ENCODE results near the gene WIPF1.
"Not testable (repeated sequence)": the region's sequence is repeated elsewhere in the genome, so short reads cannot be mapped to it uniquely, and the experiment has no call there.

Gene WIPF1

DNA sequence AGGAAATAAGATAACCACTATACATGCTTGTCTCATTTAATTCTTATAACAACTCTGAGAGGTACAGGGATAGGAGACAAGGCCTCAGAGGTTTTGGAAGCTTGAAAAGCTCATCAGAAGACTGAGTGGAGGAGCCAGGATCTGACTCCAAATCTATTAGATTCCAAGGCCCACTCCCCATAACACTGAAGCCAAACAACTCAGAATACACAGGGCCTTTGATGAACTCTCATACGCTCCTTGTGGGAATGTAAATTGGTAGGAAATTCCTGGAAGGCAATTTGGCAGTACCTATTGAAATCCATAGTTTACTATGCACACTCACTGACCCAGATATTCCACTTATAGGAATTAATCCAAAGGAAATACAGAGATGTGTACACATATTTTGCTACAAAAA, 27.9 kb downstream of the WIPF1 start:
- no peak for FAIRE-seq

- FAIRE-seq: no peak
Observed at GRCh38 chr2:174568425-174568824, 29.2 kb downstream of the WIPF1 start.

DNA sequence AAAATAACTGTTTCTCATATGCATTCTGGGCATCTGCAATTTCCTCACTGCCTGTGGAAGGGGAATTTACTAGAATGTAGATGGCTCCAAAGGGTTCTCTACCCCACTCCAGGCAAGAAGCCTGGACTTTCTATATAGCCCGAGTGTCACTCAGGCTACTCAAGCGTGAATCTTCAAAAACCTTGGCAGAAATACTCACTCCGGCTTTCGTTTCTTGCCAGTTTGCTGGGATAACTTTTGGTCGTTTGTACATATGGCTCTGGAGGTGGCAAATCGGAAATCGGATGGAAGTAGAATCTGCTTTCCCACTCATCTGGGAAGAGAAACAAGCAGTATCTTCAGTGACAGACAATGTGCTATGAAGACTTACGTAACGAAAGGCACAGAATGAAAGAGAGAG, 30.7 kb downstream of the WIPF1 start:
- FAIRE-seq: no peak

GRCh38 chr2:174563530-174564282, 33.9 kb downstream of the WIPF1 start:
- FAIRE-seq: no peak

GRCh38 chr2:174561972-174562370, 35.6 kb downstream of the WIPF1 start:
- FAIRE-seq: no peak

DNA sequence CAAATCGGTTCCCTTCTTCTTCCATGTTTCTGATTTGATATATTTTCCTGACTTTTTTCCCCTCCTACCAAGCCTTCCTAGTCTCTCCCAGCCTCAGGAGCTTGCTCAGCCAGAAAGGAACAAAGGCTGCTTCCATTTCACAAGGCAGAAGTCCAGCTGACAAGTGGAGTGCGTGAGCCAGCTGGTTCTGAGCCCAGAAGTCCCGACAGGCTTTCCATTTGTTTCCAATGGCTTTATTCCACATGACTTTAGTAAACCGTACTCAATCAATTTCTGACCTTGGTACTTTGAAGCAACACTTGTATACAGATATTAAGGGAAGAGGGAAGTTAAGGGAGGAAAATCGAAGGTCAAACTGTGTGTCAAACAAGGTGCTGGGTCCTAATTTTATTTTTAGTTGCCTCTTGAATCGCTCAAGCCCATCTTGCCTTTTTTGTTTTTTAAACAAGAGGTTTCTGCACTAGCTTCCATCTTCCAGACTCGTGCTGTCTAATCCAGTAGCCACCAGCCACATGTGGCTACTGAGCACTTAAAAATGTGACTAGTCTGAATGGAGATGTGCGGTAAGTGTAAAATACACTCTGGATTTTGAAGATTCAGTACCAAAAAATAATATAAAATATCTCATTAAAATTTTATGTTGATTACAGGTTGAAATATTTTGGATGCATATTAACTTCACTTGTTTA, 36.2 kb downstream of the WIPF1 start:
- no peak for FAIRE-seq

DNA sequence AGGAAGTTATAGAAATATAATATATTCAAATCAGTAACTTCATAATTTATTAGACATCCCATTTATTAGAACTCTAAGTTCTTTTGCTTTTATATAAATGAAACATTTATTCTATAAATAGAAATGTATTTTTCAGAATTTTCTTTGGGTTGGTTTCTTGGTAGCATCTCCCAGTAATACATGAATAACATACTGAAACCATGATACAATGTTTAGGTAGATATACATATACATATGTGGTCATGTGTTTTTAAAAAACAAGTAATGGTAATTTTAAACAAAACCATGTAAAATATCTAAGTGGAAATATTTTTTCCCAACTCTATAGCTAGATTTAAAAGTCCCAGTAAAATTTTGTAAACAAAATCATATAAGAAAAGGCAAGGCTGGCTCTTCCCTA, 36.9 kb downstream of the WIPF1 start:
- FAIRE-seq: no peak

GRCh38 chr2:174555998-174556397, 41.6 kb downstream of the WIPF1 start:
- FAIRE-seq: no peak

DNA sequence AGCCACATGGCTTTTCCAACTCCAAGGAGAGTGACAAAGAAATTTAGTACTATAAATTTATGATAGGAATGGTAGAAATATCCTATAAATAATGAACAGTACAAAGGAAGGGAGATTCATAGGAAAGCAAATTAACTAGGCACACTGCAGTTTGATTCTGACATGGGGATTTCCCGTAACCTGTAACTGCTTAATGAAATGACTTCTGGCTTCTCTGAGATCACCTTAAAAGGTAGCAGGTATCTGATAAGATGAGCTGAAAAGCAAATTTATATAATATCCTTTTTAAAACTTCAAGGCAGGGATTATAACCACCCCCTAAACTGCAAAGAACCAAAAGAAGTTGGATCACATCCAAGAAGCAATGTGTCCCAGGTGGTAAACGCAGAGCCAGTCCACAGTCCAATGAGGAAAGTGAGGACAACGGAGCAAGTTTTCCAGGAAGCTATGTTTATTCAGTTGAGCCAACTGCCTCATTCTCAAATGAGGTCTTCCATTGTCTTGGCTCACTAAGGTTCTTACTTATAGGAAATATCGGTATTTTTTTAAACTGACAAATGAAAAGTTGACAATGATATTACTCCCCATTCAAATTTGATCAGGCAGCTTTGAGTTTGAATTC, 43.0 kb downstream of the WIPF1 start:
- FAIRE-seq: peak; percentile 10

DNA sequence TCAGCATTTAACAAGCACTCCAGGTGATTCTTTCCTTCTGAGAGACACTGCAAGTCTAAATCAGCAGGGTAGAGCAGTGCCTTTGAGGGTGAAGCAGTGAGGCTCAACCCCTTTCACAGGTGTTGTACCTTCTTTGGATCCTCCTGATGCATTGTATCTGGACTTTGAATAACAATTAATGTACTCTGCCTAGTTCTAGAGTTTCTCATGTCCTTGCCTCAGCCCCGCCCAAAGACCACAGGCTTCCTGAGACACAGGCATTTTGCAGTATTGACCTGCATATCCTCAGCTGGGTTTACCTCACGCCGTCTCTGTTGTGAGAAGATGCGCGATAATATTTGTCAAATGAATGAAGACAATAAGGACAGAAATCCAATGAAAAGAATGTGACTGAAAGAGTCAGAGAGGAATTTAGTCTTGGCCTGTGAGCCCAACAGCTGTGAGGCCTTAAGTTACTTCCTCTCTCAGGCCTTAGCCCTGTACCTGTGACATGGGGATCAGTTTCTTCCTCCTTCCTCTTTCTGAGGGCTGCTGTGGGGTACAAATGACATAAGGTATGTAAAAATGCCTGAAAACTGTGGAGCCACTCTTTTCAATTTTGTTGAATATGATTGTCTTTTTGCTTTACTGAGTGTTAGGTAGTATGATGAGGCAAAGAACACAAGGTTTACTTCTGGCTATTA, 43.7 kb downstream of the WIPF1 start:
- FAIRE-seq: no peak

GRCh38 chr2:174552880-174553279, 44.7 kb downstream of the WIPF1 start:
- FAIRE-seq: no peak

DNA sequence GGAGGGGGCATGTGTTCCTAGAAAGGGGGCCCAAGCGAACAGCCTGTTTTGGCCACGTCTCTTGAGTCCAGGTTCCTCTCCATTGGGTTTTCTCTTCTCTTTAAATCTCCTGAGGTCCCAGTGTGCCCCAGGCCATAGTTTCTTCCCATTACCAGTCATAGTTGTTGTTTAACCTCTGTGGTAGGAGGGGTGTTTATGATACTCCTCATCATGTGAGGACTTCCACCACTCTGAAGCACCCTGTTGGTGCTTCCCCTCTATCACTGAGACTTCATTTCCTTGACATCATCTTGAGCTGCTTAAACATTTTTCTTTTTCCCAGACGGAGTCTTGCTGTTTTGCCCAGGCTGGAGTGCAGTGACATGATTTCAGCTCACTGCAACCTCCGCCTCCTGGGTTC, 45.9 kb downstream of the WIPF1 start:
- no peak for FAIRE-seq

DNA sequence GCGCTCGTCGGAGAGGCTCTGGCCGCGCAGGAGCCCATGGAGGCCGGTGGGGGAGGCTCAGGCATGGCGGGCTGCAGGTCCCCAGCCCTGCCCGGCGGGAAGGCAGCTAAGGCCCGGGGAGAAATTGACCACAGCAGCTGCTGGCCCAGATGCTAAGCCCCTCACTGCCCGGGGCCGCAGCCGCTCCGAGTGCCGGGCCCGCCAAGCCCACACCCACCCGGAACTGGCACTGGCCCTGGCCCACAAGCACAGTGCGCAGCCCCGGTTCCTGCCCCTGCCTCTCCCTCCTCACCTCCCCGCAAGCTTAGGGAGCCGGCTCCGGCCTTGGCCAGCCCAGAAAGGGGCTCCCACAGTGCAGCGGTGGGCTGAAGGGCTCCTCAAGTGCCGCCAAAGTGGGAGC, 49.0 kb downstream of the WIPF1 start:
- not testable (repeated sequence) for FAIRE-seq

DNA sequence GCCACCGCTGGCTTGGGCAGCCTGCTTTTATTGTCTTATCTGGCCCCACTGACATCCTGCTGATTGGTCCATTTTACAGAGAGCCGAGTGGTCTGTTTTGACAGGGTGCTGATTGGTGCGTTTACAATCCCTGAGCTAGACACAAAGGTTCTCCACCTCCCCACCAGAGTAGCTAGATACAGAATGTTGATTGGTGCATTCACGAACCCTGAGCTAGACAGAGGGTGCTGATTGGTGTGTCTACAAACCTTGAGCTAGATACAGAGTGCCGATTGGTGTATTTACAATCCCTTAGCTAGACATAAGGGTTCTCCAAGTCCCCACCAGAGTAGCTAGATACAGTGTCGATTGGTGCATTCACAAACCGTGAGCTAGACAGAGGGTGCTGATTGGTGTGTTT, 49.6 kb downstream of the WIPF1 start:
- not testable (repeated sequence) for FAIRE-seq

DNA sequence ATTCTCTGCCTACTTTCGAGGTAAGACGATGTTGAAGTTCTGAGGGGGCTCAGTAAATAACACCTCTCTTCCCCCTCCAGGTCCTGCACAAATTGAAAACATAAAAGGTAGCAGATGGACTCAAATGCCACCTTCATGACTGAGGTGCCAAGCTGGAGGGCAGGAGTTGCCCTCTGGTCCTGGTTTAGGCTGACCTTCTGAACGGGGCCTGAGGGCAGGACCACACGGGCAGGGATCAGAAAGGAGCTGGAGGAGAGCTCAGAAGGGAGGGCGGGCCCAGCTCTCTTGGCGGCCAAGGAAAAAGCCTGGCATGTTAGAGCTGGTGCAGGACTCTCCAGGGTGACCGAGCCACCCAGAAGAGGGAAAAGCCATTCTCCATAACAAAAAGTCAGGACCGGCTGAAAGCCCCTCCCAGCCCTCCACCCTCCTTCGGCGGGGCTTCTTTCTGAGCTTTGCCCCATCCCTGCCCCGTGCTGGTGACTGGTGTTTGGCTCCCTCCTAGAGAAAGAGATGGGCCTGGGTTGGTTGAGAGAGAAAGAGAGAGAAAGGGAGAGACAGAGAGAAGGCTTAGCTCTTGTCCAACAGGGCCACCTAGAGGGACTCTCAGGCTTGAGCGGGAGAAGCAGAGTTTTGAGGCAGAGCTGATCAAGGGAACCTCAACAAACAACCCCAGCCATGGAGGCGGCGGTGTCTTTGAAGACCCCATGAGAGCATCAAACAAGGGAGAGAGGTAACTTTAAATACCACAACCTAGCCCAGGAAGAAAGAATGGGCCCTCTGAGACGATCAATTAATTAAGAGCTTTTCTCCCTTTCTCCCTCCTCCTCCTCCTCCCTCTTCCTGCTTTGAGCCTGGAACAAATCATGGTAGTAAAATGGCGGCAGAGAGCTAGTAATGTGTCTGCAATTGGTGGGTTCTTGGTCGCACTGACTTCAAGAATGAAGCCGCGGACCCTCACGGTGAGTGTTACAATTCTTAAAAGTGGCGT, 50.8 kb downstream of the WIPF1 start:
- no peak for FAIRE-seq

DNA sequence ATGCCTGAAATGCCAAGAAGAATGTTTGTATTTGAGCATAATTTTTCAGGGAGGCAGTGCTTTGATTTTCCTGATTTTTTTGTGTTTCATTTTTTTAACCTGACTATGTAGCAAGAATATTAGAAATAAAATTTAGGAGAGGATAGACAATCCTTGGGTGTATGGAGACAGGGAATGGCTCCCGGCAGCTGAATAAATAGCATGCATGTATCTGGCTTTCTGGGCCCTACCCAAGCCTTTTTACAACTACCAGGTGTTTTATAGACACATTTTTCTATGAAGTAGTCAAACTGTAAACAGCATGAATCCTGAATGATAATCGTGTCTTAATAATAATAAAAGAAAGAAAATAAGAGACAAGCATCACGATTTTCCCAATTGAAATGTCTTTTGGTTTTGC, 52.4 kb downstream of the WIPF1 start:
- no peak for FAIRE-seq

- no peak for FAIRE-seq
Observed at GRCh38 chr2:174544802-174545201, 52.8 kb downstream of the WIPF1 start.

- FAIRE-seq: no peak
Observed at GRCh38 chr2:174544156-174544555, 53.4 kb downstream of the WIPF1 start.

DNA sequence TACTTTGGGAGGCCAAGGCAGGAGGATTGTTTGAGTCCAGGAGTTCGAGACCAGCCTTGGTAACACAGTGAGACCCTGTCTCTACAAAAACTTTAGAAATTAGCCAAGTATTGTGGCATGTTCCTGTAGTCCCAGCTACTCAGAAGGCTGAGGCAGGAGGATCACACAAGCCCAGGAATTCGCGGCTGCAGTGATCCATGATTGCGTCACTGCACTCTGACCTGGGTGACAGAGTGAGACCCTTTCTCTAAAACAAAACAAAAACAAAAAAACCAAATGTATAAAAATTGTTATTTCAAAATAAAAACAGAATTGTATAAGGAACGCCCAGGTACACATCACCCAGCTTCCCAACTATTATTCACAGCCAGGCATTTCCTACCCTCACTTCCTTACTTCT, 56.7 kb downstream of the WIPF1 start:
- FAIRE-seq: no peak

DNA sequence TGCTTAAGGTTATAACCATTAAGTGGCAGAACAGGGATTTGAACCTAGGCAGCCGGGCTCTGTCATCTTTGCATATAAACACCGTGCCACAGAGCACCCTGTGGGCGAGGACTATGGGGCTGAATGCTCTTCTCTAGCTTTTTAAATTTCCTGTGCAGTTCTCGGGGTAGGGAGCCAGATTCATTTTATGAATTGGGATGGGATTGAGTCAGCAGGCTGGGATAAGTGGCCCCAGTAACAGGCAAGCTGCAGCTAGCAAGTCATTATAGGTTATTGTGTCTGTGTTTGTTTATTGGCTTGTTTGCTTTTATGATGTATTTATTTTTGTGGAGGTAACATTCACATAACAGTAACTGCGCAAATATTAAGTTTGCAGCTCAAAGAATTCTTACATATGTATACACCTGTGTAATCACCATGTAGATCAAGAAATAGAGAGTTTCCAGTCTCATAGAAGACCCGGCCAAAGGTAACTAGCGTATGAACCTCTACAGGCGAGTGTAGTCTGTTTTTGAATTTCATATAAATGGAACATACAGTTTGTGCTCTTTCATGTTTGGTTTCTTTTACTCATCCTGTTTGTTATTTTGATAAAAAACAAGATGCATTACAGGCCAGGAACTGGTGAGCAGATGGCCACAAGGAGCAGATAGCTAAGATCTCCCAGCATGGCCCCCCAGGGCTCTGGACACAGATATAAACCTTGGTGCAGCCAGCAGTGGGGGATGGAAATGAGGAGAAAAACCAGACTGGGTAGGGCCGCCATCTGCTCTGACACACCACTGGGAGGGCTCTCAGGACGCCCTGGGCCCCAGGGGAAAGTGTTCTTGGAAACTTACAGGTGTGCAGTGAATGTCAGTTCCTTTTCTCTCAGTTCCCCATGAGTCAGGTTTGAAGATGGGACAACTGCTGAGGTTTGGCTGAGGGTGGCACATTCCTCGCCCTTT, 61.6 kb downstream of the WIPF1 start:
- no peak for FAIRE-seq

GRCh38 chr2:174535083-174535482, 62.5 kb downstream of the WIPF1 start:
- FAIRE-seq: no peak

Measured in colon (tissue), 2 donors.